ENCODE results near the gene CAMSAP3. TPM values are rescaled to one million over a fixed set of nuclear protein-coding genes. Genes with fewer than 3 reads are reported as not detected.

Gene CAMSAP3
- total RNA-seq, 1 donor from 2014 or later, result 12.6 TPM

GRCh38 chr19:7623725-7624603 is 28.3 kb downstream of the CAMSAP3 start:
- H3K4me3 ChIP-seq (ENCODE audit: low read depth, low read length), result no peak overlapping the region
- no peak for TF ChIP-seq CTCF (IDR thresholded peaks at IDR 0.05; ENCODE audit: insufficient read depth, low read length, poor library complexity, severe bottlenecking)
- no peak for DNase-seq (ENCODE audit: low read depth)
- no peaks in the 10 kb centered on the region for H3K27me3 ChIP-seq (ENCODE audit: control insufficient read depth, insufficient read depth, low read length)
- peaks cover 2% of the 10 kb centered on the region for H3K36me3 ChIP-seq (ENCODE audit: control insufficient read depth, insufficient read depth, low read length)

GRCh38 chr19:7624810-7625209 is 29.1 kb downstream of the CAMSAP3 start:
- no peaks in the 10 kb centered on the region for H3K27me3 ChIP-seq (ENCODE audit: control insufficient read depth, insufficient read depth, low read length)
- no peak overlapping the region for H3K4me3 ChIP-seq (ENCODE audit: low read depth, low read length)
- peaks cover 2% of the 10 kb centered on the region for H3K36me3 ChIP-seq (ENCODE audit: control insufficient read depth, insufficient read depth, low read length)
- no peak for TF ChIP-seq CTCF (IDR thresholded peaks at IDR 0.05; ENCODE audit: insufficient read depth, low read length, poor library complexity, severe bottlenecking)
- DNase-seq (ENCODE audit: low read depth), result no peak

GRCh38 chr19:7625763-7626372 is 30.2 kb downstream of the CAMSAP3 start:
- Histone ChIP-seq H3K36me3 (ENCODE audit: control insufficient read depth, insufficient read depth, low read length) (peaks cover 2% of the 10 kb centered on the region), H3K27me3 (ENCODE audit: control insufficient read depth, insufficient read depth, low read length) (no peaks in the 10 kb centered on the region), H3K4me3 (ENCODE audit: low read depth, low read length) (no peak overlapping the region)
- no peak for TF ChIP-seq CTCF (IDR thresholded peaks at IDR 0.05; ENCODE audit: insufficient read depth, low read length, poor library complexity, severe bottlenecking)
- DNase-seq (ENCODE audit: low read depth), result no peak

- DNase-seq (ENCODE audit: low read depth), result no peak
- no peak for TF ChIP-seq CTCF (IDR thresholded peaks at IDR 0.05; ENCODE audit: insufficient read depth, low read length, poor library complexity, severe bottlenecking)
- no peak overlapping the region for H3K4me3 ChIP-seq (ENCODE audit: low read depth, low read length)
- peaks cover 2% of the 10 kb centered on the region for H3K36me3 ChIP-seq (ENCODE audit: control insufficient read depth, insufficient read depth, low read length)
- no peaks in the 10 kb centered on the region for H3K27me3 ChIP-seq (ENCODE audit: control insufficient read depth, insufficient read depth, low read length)
Observed at GRCh38 chr19:7627166-7627565, 31.5 kb downstream of the CAMSAP3 start.

- no peak for TF ChIP-seq CTCF (IDR thresholded peaks at IDR 0.05; ENCODE audit: insufficient read depth, low read length, poor library complexity, severe bottlenecking)
- DNase-seq (ENCODE audit: low read depth), result no peak
- H3K4me3 ChIP-seq (ENCODE audit: low read depth, low read length), result peak overlapping the region; percentile 98
- no peaks in the 10 kb centered on the region for H3K27me3 ChIP-seq (ENCODE audit: control insufficient read depth, insufficient read depth, low read length)
- H3K36me3 ChIP-seq (ENCODE audit: control insufficient read depth, insufficient read depth, low read length), result peaks cover 2% of the 10 kb centered on the region
Observed at GRCh38 chr19:7628589-7629311, 33.1 kb downstream of the CAMSAP3 start.

Data from kidney epithelial cell (primary cell).